Breast epithelium (tissue), 4 donors: ENCODE measurements around the gene CCDC171. TPM values are rescaled to one million over a fixed set of nuclear protein-coding genes. Genes with fewer than 3 reads are reported as not detected.

Experiments
- DNase-seq, 2 donors: peaks; one replicate each; pipeline ENCODE4 v3.0.0-alpha.2; 2019; ENCODE audit warnings: low spot score in 2 of 2
- H3K27ac ChIP-seq, 2 donors: fragments of 200-600 bp; sonication (generic) in 1 of 2; one replicate each; pipeline ENCODE4 v1.5.1; 2016 to 2019; ENCODE audit warnings: mild to moderate bottlenecking in 1 of 2
- H3K27me3 ChIP-seq, 2 donors: fragments of 200-600 bp; sonication (generic) in 1 of 2; one replicate each; pipeline versions ENCODE4 v1.5.1 to v1.6.0; 2017 to 2019; ENCODE audit warnings: control low read depth in 1 of 2, mild to moderate bottlenecking in 1 of 2
- H3K36me3 ChIP-seq: fragments of 200-600 bp; one replicate; pipeline ENCODE4 v1.5.1; 2019
- H3K4me1 ChIP-seq, 2 donors: fragments of 200-600 bp; sonication (generic); one replicate each; pipeline ENCODE4 v1.5.1; 2016 to 2019; ENCODE audit warnings: control low read depth in 1 of 2
- H3K4me3 ChIP-seq, 3 donors: fragments of 200-600 bp; sonication (generic); 1 replicate in 2 of 3; 2 replicates in 1 of 3; pipeline ENCODE4 v1.5.1; 2016 to 2019; ENCODE audit warnings: mild to moderate bottlenecking in 3 of 3, moderate library complexity in 2 of 3
- H3K9me3 ChIP-seq, 2 donors: fragments of 200-600 bp; sonication (generic) in 1 of 2; one replicate each; pipeline ENCODE4 v1.5.1; 2016 to 2019; ENCODE audit warnings: control low read depth in 1 of 2
- CTCF ChIP-seq, 3 donors: fragments of 450-650 bp; IDR thresholded peaks; one replicate each; pipeline ENCODE4 v1.5.1; 2016 to 2017; ENCODE audit warnings: antibody characterized with exemption in 3 of 3, mild to moderate bottlenecking in 3 of 3, moderate library complexity in 3 of 3
- POLR2A ChIP-seq: fragments of 450-650 bp; IDR thresholded peaks from one replicate; pipeline ENCODE4 v1.6.1; 2016; ENCODE audit warnings: antibody characterized with exemption, mild to moderate bottlenecking, moderate library complexity
- POLR2AphosphoS5 ChIP-seq, 3 donors: sonication (generic); formaldehyde crosslinking; IDR thresholded peaks; one replicate each; pipeline ENCODE4 v1.6.1; 2017; ENCODE audit warnings: antibody characterized with exemption in 3 of 3
- intact Hi-C: fragments of 100-400 bp; cut with DNase I; formaldehyde crosslinking; loops from one replicate; pipeline ENCODE4 v1.15.1; 2023; ENCODE audit warnings: low total_unique reads
- total RNA-seq, 3 donors: library from RNA; depleted of rRNA; stranded (reverse); fragments of >200 nt; gene quantifications; one replicate each; pipeline ENCODE4 v1.1.0, GENCODE V29; 2016

The CCDC171 gene
- total RNA-seq, 3 donors from 2014 or later: 4.8 to 8.8 (median 5.6) TPM

DNA sequence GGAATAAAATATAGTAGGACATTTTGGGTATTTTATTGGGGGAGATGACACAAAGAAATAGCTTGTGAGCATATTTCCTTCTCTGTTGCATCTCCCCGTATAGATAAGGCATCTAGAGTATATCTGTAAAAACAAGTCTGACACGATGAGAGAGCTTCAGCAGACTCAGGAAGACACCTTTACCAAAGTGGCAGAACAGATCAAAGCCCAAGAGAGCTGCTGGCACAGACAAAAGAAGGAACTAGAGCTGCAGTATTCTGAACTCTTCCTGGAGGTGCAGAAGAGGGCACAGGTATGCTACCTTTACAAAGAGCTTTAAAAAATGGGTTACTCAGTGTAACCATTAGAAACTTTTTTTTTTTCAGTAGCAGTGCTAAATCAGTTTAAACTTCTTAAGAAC lies 176.7 kb downstream of the CCDC171 start:
- Histone ChIP-seq H3K9me3 (no peaks in the 10 kb centered on the region), H3K27me3 (no peaks in the 10 kb centered on the region), H3K4me3 (no peak overlapping the region), H3K36me3 (no peaks in the 10 kb centered on the region), H3K4me1 (no peaks in the 10 kb centered on the region), H3K27ac (no peak overlapping the region)
- DNase-seq: no peak
- intact Hi-C loops: no loop called here
- TF ChIP-seq POLR2AphosphoS5 (IDR thresholded peaks at IDR 0.05): no peak
- no peak for TF ChIP-seq CTCF (IDR thresholded peaks at IDR 0.05)
- no peak for TF ChIP-seq POLR2A

DNA sequence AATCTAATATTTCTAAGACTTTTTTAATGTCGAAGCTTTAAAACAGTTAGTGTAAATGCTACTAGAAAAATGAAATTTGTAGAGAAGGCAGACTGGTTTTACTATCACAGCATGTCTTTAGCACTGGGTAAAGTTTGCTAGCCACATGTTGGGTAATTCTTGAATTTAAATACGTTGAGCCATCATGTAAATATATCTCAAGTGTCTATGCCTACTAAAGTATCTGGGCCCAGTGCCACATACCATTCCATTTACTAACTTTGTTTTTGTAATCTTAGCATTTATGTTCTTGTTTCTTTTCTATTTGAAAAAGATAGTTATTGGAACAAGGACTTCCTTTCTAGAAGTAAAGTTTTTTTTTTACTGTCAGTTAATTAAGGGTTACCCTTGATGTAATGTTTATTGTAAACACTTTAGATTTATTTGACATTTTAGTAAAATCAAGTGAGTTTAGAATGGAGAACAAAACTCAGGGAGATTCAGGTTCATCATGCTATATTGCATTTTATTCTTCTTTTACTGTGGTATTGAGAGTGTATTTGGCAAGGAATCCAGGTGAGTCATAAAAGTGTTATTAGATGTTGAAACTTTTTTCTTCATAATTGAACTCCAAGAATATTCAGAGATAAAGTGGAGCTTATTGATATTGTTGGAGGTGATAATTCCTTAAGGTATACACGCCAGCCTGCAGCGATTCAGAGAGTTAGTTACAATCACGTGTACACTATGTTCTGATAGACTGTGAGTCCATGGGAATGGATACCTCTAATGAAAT lies 182.4 kb downstream of the CCDC171 start:
- no peak for TF ChIP-seq POLR2AphosphoS5 (IDR thresholded peaks at IDR 0.05)
- no peak for TF ChIP-seq POLR2A
- TF ChIP-seq CTCF (IDR thresholded peaks at IDR 0.05): no peak
- no peak for DNase-seq
- Histone ChIP-seq H3K27me3 (no peaks in the 10 kb centered on the region), H3K4me1 (no peaks in the 10 kb centered on the region), H3K36me3 (no peaks in the 10 kb centered on the region), H3K4me3 (no peak overlapping the region), H3K27ac (no peak overlapping the region), H3K9me3 (no peaks in the 10 kb centered on the region)
- intact Hi-C loops: no loop called here

DNA sequence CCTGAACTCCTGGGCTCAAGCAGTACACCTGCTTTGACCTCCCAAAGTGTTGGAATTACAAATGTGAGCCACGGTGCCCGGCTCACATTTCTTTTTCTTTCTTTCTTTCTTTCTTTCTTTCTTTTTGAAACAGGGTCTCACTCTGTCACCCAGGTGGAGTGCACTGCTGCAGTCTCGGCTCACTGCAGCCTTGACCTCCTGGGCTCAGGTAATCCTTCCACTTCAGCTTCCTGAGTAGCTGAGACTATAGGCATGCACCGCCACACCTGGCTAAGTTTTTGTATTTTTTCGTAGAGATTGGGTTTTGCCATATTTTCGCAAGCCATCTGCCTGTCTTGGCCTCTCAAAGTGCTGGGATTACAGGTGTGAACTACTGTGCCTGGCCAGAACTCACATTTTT lies 183.7 kb downstream of the CCDC171 start:
- intact Hi-C loops: no loop called here
- Histone ChIP-seq H3K9me3 (no peaks in the 10 kb centered on the region), H3K4me1 (no peaks in the 10 kb centered on the region), H3K27ac (no peak overlapping the region), H3K36me3 (no peaks in the 10 kb centered on the region), H3K27me3 (no peaks in the 10 kb centered on the region), H3K4me3 (no peak overlapping the region)
- TF ChIP-seq POLR2A (no peak), POLR2AphosphoS5 (IDR thresholded peaks at IDR 0.05) (no peak), CTCF (IDR thresholded peaks at IDR 0.05) (no peak)
- DNase-seq: no peak

GRCh38 chr9:15738011-15738410 lies 185.2 kb downstream of the CCDC171 start:
- Histone ChIP-seq H3K36me3 (no peaks in the 10 kb centered on the region), H3K27me3 (no peaks in the 10 kb centered on the region), H3K27ac (no peak overlapping the region), H3K4me3 (no peak overlapping the region), H3K9me3 (no peaks in the 10 kb centered on the region), H3K4me1 (no peaks in the 10 kb centered on the region)
- DNase-seq: no peak
- intact Hi-C loops: no loop called here
- no peak for TF ChIP-seq POLR2A
- no peak for TF ChIP-seq CTCF (IDR thresholded peaks at IDR 0.05)
- TF ChIP-seq POLR2AphosphoS5 (IDR thresholded peaks at IDR 0.05): no peak

GRCh38 chr9:15741015-15741414 lies 188.2 kb downstream of the CCDC171 start:
- H3K27me3 ChIP-seq: no peaks in the 10 kb centered on the region
- H3K9me3 ChIP-seq: no peaks in the 10 kb centered on the region
- intact Hi-C loops: no loop called here
- no peak for DNase-seq
- no peak overlapping the region for H3K27ac ChIP-seq
- TF ChIP-seq CTCF (IDR thresholded peaks at IDR 0.05) (no peak), POLR2A (no peak), POLR2AphosphoS5 (IDR thresholded peaks at IDR 0.05) (no peak)
- no peaks in the 10 kb centered on the region for H3K36me3 ChIP-seq
- no peak overlapping the region for H3K4me3 ChIP-seq
- no peaks in the 10 kb centered on the region for H3K4me1 ChIP-seq
